WTC11 (cell line): Measurements from ENCODE around the gene MT1M. TPM values are rescaled to one million over a fixed set of nuclear protein-coding genes. Genes with fewer than 3 reads are reported as not detected.

Experiments
- ATAC-seq: fragments of 200-7000 bp; cut with Tn5 transposase; 2 replicates; pipeline ENCODE4 v1.10.0; 2021; ENCODE audit warnings: mild to moderate bottlenecking, moderate library complexity
- CTCF ChIA-PET: fragments of 300-600 bp; sonication (Branson Sonifier 250); formaldehyde crosslinking; loops from one replicate; lab custom pipeline; 2021; ENCODE audit warnings: antibody characterized with exemption; lab: Charles Lee
- POLR2A ChIA-PET: fragments of 350-600 bp; sonication (Branson Sonifier 250); formaldehyde crosslinking; loops from one replicate; lab custom pipeline; 2021; ENCODE audit warnings: antibody characterized with exemption; lab: Charles Lee
- DNase-seq: peaks from one replicate; pipeline ENCODE4 v3.0.0; 2021; ENCODE audit warnings: low spot score
- H3K27ac Mint-ChIP-seq: 2 replicates; pipeline ENCODE4 v1.8.0; 2021; ENCODE audit warnings: mixed read lengths
- H3K27me3 Mint-ChIP-seq: 2 replicates; pipeline ENCODE4 v1.8.0; 2021; ENCODE audit warnings: low read depth, mild to moderate bottlenecking, moderate library complexity, mixed read lengths
- H3K36me3 Mint-ChIP-seq: 2 replicates; pipeline ENCODE4 v1.8.0; 2021; ENCODE audit warnings: mixed read lengths
- H3K4me1 Mint-ChIP-seq: 2 replicates; pipeline ENCODE4 v1.8.0; 2022; ENCODE audit warnings: mixed read lengths
- H3K4me3 Mint-ChIP-seq: 2 replicates; pipeline ENCODE4 v1.8.0; 2021; ENCODE audit warnings: mild to moderate bottlenecking, moderate library complexity, mixed read lengths
- H3K9me3 Mint-ChIP-seq: 2 replicates; pipeline ENCODE4 v1.8.0; 2021; ENCODE audit warnings: mixed read lengths
- CBFB ChIP-seq: sonication (generic); formaldehyde crosslinking; IDR thresholded peaks from 2 replicates; pipeline ENCODE4 v1.8.1; 2022; ENCODE audit warnings: mild to moderate bottlenecking, low read depth, missing genetic modification reagents
- CREB1 ChIP-seq: sonication (generic); formaldehyde crosslinking; IDR thresholded peaks from 2 replicates; pipeline ENCODE4 v1.8.0; 2023; ENCODE audit warnings: mild to moderate bottlenecking, missing genetic modification reagents
- FOXP1 ChIP-seq: sonication (generic); formaldehyde crosslinking; IDR thresholded peaks from 2 replicates; pipeline ENCODE4 v1.8.0; 2022; ENCODE audit warnings: missing genetic modification reagents, mild to moderate bottlenecking, moderate library complexity, borderline replicate concordance
- GABPB1 ChIP-seq: sonication (generic); formaldehyde crosslinking; IDR thresholded peaks from 2 replicates; pipeline ENCODE4 v1.8.1; 2023; ENCODE audit warnings: mild to moderate bottlenecking, missing genetic modification reagents
- MAX ChIP-seq: sonication (generic); formaldehyde crosslinking; IDR thresholded peaks from 2 replicates; pipeline ENCODE4 v1.8.0; 2022; ENCODE audit warnings: mild to moderate bottlenecking, missing genetic modification reagents
- NR3C1 ChIP-seq: sonication (generic); formaldehyde crosslinking; conservative IDR thresholded peaks from 2 replicates; pipeline ENCODE4 v1.8.1; 2023; ENCODE audit warnings: low read depth, mild to moderate bottlenecking, missing genetic modification reagents
- PRRX2 ChIP-seq: fragments of 250-450 bp; sonication (Bioruptor Pico); IDR thresholded peaks from 2 replicates; pipeline ENCODE4 v1.8.0; 2021; ENCODE audit warnings: mild to moderate bottlenecking
- RORB ChIP-seq: fragments of 250-450 bp; sonication (Bioruptor Pico); IDR thresholded peaks from 2 replicates; pipeline ENCODE4 v1.9.0; 2021; ENCODE audit warnings: mild to moderate bottlenecking
- SP1 ChIP-seq: sonication (generic); formaldehyde crosslinking; conservative IDR thresholded peaks from 2 replicates; pipeline ENCODE4 v1.8.1; 2022; ENCODE audit warnings: missing genetic modification reagents
- TCF7 ChIP-seq: sonication (generic); formaldehyde crosslinking; IDR thresholded peaks from 2 replicates; pipeline ENCODE4 v1.8.0; 2022; ENCODE audit warnings: mild to moderate bottlenecking, low read depth, missing genetic modification reagents, moderate library complexity
- TEAD4 ChIP-seq: sonication (generic); formaldehyde crosslinking; IDR thresholded peaks from 2 replicates; pipeline ENCODE4 v1.8.0; 2022; ENCODE audit warnings: mild to moderate bottlenecking, missing genetic modification reagents
- USF1 ChIP-seq: sonication (generic); formaldehyde crosslinking; IDR thresholded peaks from 2 replicates; pipeline ENCODE4 v1.8.0; 2022; ENCODE audit warnings: mild to moderate bottlenecking, missing genetic modification reagents
- ZNF138 ChIP-seq: sonication (generic); formaldehyde crosslinking; conservative IDR thresholded peaks from 2 replicates; pipeline ENCODE4 v1.8.1; 2022; ENCODE audit warnings: mild to moderate bottlenecking, moderate library complexity, missing genetic modification reagents
- ZNF263 ChIP-seq: sonication (generic); formaldehyde crosslinking; IDR thresholded peaks from 2 replicates; pipeline ENCODE4 v1.8.1; 2022; ENCODE audit warnings: low read depth, mild to moderate bottlenecking, moderate library complexity, missing genetic modification reagents
- ZNF425 ChIP-seq: fragments of 250-450 bp; sonication (Bioruptor Pico); conservative IDR thresholded peaks from 2 replicates; pipeline ENCODE4 v1.9.0; 2021; ENCODE audit warnings: mild to moderate bottlenecking
- ZNF512 ChIP-seq: sonication (generic); formaldehyde crosslinking; IDR thresholded peaks from 2 replicates; pipeline ENCODE4 v1.8.1; 2022; ENCODE audit warnings: missing genetic modification reagents, borderline replicate concordance
- ZNF671 ChIP-seq: fragments of 250-450 bp; sonication (Bioruptor Pico); IDR thresholded peaks from 2 replicates; pipeline ENCODE4 v1.8.0; 2021; ENCODE audit warnings: mild to moderate bottlenecking
- total RNA-seq: library from RNA; stranded (reverse); gene quantifications from 3 replicates; pipeline ENCODE4 v1.2.3, GENCODE V29; 2021
- TF ChIP-seq, protein P1 (sequence below): sonication (generic); formaldehyde crosslinking; IDR thresholded peaks from 2 replicates; pipeline ENCODE4 v1.8.1; 2022; ENCODE audit warnings: mild to moderate bottlenecking, moderate library complexity, missing genetic modification reagents
- TF ChIP-seq, protein P2 (sequence below): fragments of 250-450 bp; sonication (Bioruptor Pico); IDR thresholded peaks from 2 replicates; pipeline ENCODE4 v1.8.0; 2021; ENCODE audit warnings: mild to moderate bottlenecking
- TF ChIP-seq, protein P3 (sequence below): sonication (generic); formaldehyde crosslinking; IDR thresholded peaks from 2 replicates; pipeline ENCODE4 v1.8.1; 2023; ENCODE audit warnings: mild to moderate bottlenecking, moderate library complexity, missing genetic modification reagents
- TF ChIP-seq, protein P4 (sequence below): fragments of 250-450 bp; sonication (Bioruptor Pico); IDR thresholded peaks from 2 replicates; pipeline ENCODE4 v1.9.0; 2021; ENCODE audit warnings: mild to moderate bottlenecking, borderline replicate concordance

Gene MT1M
- total RNA-seq, 1 experiment from 2014 or later, result 4.7 TPM

GRCh38 chr16:56637814-56638750 is 5.6 kb downstream of the MT1M start, which contains the start of gene MT1A:
TSS of gene MT1A (plus strand) at chr16:56638666. CDS start at chr16:56638739, 73 bp downstream.
- H3K27ac Mint-ChIP-seq, result no peak within 1 kb of the TSS
- TF ChIP-seq USF1 (CRISPR knock-in tag) (no peak), PRRX2 (CRISPR knock-in tag) (no peak), FOXP1 (CRISPR knock-in tag) (no peak), CBFB (no peak), GABPB1 (CRISPR knock-in tag) (0 out of 2 replicates have a peak, but pooled peaks have one; percentile 15), TCF7 (CRISPR knock-in tag) (no peak), MAX (CRISPR knock-in tag) (peak; percentile 46; the same call in 1 of the 2 replicates), SP1 (CRISPR knock-in tag) (0 out of 2 replicates have a peak, but pooled peaks have one; percentile 18), RORB (CRISPR knock-in tag) (no peak), CREB1 (CRISPR knock-in tag) (no peak), ZNF671 (no peak), ZNF263 (CRISPR knock-in tag) (peak; percentile 52; the same call in 1 of the 2 replicates), ZNF425 (CRISPR knock-in tag) (no peak), TEAD4 (no peak), ZNF512 (no peak), ZNF138 (CRISPR knock-in tag) (no peak), NR3C1 (CRISPR knock-in tag) (no peak)
- TF ChIP-seq, protein P1, sequence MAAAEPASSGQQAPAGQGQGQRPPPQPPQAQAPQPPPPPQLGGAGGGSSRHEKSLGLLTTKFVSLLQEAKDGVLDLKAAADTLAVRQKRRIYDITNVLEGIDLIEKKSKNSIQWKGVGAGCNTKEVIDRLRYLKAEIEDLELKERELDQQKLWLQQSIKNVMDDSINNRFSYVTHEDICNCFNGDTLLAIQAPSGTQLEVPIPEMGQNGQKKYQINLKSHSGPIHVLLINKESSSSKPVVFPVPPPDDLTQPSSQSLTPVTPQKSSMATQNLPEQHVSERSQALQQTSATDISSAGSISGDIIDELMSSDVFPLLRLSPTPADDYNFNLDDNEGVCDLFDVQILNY, result no peak
- TF ChIP-seq, protein P2, sequence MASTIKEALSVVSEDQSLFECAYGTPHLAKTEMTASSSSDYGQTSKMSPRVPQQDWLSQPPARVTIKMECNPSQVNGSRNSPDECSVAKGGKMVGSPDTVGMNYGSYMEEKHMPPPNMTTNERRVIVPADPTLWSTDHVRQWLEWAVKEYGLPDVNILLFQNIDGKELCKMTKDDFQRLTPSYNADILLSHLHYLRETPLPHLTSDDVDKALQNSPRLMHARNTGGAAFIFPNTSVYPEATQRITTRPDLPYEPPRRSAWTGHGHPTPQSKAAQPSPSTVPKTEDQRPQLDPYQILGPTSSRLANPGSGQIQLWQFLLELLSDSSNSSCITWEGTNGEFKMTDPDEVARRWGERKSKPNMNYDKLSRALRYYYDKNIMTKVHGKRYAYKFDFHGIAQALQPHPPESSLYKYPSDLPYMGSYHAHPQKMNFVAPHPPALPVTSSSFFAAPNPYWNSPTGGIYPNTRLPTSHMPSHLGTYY (CRISPR knock-in tag), result no peak
- TF ChIP-seq, protein P3, sequence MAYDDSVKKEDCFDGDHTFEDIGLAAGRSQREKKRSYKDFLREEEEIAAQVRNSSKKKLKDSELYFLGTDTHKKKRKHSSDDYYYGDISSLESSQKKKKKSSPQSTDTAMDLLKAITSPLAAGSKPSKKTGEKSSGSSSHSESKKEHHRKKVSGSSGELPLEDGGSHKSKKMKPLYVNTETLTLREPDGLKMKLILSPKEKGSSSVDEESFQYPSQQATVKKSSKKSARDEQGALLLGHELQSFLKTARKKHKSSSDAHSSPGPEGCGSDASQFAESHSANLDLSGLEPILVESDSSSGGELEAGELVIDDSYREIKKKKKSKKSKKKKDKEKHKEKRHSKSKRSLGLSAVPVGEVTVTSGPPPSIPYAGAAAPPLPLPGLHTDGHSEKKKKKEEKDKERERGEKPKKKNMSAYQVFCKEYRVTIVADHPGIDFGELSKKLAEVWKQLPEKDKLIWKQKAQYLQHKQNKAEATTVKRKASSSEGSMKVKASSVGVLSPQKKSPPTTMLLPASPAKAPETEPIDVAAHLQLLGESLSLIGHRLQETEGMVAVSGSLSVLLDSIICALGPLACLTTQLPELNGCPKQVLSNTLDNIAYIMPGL, result no peak
- TF ChIP-seq, protein P4, sequence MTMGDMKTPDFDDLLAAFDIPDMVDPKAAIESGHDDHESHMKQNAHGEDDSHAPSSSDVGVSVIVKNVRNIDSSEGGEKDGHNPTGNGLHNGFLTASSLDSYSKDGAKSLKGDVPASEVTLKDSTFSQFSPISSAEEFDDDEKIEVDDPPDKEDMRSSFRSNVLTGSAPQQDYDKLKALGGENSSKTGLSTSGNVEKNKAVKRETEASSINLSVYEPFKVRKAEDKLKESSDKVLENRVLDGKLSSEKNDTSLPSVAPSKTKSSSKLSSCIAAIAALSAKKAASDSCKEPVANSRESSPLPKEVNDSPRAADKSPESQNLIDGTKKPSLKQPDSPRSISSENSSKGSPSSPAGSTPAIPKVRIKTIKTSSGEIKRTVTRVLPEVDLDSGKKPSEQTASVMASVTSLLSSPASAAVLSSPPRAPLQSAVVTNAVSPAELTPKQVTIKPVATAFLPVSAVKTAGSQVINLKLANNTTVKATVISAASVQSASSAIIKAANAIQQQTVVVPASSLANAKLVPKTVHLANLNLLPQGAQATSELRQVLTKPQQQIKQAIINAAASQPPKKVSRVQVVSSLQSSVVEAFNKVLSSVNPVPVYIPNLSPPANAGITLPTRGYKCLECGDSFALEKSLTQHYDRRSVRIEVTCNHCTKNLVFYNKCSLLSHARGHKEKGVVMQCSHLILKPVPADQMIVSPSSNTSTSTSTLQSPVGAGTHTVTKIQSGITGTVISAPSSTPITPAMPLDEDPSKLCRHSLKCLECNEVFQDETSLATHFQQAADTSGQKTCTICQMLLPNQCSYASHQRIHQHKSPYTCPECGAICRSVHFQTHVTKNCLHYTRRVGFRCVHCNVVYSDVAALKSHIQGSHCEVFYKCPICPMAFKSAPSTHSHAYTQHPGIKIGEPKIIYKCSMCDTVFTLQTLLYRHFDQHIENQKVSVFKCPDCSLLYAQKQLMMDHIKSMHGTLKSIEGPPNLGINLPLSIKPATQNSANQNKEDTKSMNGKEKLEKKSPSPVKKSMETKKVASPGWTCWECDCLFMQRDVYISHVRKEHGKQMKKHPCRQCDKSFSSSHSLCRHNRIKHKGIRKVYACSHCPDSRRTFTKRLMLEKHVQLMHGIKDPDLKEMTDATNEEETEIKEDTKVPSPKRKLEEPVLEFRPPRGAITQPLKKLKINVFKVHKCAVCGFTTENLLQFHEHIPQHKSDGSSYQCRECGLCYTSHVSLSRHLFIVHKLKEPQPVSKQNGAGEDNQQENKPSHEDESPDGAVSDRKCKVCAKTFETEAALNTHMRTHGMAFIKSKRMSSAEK (CRISPR knock-in tag), result no peak

More at GRCh38 chr16:56637814-56638750, 5.6 kb downstream of the MT1M start, which contains the start of gene MT1A:
- POLR2A ChIA-PET, result interaction anchor here (1.0 to 5.1 kb wide), 2 partner anchors 13 to 38 kb away, joined by 3 to 24 read pairs; partner anchors contain the start of gene MT1E
- peaks cover 28% of the 10 kb centered on the region for H3K4me1 Mint-ChIP-seq
- peaks cover 6% of the 10 kb centered on the region; the same call in 1 of the 2 replicates for H3K36me3 Mint-ChIP-seq
- CTCF ChIA-PET, result interaction anchor here (0.9 to 1.8 kb wide), 2 partner anchors 34 to 64 kb away, joined by 3 to 5 read pairs; no protein-coding TSS in a partner anchor
- peak; percentile 49 for ATAC-seq
- peak; percentile 74 for DNase-seq
- H3K27me3 Mint-ChIP-seq, result peaks cover 100% of the 10 kb centered on the region
- no peaks in the 10 kb centered on the region for H3K9me3 Mint-ChIP-seq
- H3K4me3 Mint-ChIP-seq, result peak within 1 kb of the TSS; percentile 69
